ENCODE measurements around the gene SORCS2.

The SORCS2 gene

DNA sequence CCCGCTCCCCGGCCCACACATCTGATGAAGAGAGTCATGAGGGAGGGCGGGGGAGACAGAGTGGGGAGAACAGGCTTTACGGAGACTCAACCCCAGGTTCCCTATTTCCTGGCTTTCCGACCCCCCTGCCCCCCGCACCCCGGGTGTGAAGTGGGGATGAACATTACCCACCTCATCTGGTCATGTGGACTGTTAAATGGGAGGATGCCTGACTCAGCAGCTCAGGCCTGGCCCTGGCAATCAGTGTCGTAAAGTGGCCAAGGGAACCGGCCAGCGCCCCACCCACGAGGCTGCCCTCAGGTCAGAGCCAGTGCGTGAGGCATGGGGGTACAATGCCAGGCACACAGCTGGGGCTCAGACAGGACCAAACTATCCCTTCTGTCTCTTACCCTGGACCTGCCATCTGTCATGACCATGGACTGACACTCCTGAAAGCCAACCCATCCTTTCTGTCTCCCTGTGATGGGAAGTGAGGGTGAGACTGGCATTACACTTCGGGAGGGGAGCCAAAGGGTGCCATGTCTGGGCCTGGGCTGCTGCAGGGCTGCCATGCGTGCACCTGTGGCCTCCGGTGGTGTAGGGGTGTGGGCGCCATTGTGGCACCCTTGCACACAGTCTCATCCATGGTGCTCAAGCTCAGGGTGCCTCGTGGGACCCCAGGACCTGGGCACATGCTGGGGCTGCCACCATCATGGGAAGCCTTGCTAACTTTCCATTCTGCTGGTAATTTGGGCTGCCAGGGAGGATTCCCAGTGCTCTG is 348.5 kb downstream of the SORCS2 start:
- DNase-seq: no peak

DNA sequence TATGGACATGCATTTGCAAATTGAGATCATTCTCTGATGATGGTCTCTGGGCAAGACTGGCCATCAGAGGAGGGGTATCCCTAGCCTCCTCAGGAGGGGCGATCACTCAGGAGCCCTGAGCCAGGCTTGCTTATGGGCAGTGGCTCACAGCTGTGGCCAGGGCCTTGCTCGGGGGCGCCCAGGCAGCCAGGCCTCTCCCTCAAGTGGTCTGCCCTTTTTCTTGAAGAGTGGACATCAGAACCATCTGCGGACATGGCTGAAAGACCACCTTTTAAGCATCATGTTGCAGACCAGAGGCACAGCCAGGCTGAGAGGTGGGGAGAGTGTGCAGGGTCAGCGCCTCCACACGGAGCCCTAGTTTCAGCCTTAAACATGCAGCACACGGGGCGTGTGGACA is 349.1 kb downstream of the SORCS2 start:
- DNase-seq: no peak

DNA sequence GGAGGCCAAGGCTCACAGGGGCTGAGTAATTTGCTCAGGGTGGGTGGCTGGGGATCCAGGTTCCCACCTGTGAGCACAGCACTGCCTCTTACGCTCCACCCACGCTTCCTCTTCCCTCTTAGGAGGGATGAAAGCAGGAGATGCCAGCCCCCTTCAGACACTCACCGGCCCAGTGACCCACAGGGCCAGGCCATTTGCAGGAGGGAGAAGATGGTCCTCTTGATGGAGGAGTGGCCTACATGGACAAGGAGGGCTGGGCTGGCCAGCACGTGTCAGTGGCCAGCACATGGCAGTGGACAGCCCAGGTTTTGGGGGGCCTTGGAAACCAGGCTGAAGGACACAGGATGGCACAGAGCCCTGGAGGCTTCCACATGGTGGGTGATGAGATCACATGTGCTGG is 350.4 kb downstream of the SORCS2 start:
- DNase-seq: no peak

- no peak for DNase-seq
Observed at GRCh38 chr4:7546152-7546808, 353.9 kb downstream of the SORCS2 start.

DNA sequence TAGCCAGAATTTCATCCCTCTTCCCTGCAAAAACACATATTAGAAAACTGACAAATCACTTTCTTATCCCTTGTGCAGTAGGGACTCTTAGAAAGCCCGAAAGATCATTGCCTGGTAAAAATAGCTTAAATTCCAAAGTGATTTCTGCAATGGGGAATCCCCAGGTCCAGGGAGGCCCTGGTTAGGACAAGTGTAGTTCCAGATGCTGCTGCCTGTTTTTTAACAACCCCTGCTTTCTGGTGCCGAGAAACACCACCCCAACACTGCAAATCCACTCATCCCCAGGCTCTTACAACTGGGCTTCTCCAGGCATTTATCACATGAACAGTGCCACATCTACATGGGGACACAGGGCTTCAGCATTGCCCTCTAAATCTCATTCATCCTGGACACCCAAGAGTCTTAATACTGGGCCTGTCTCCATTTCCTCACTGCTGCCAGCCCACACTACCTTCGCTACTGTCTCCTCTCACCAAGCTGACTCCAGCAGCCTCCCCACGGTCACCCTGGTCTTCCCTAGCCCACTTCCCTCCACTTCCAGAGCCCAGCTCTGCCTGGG is 354.6 kb downstream of the SORCS2 start:
- DNase-seq: no peak

- no peak for DNase-seq
Observed at GRCh38 chr4:7547368-7548040, 355.2 kb downstream of the SORCS2 start.

- DNase-seq: no peak
Observed at GRCh38 chr4:7549866-7550265, 357.5 kb downstream of the SORCS2 start.

- DNase-seq: no peak
Observed at GRCh38 chr4:7552466-7552865, 360.1 kb downstream of the SORCS2 start.

GRCh38 chr4:7553280-7553679 is 360.9 kb downstream of the SORCS2 start:
- no peak for DNase-seq

DNA sequence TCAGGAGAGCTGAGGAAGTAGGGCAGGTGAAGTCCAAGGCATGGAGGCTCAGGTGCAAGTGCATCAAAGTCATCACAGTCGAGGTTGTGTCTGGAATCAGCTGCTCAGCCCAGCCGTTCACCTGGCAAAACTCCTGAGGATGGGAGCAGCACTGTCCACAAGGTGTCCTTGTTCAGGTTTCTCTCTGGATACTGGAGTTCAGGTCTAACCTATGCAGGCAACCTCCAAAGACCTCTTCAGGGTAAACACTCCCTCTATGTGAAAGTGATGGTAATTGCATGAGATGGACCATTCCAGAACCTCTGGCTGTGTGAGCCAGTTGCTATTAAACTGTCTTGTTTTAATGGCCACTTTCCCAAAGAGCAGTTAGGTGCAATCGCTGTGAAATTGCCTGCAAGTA is 362.6 kb downstream of the SORCS2 start:
- no peak for DNase-seq

GRCh38 chr4:7556558-7556957 is 364.2 kb downstream of the SORCS2 start:
- no peak for DNase-seq

GRCh38 chr4:7557456-7557855 is 365.1 kb downstream of the SORCS2 start:
- DNase-seq: no peak

GRCh38 chr4:7558436-7558835 is 366.1 kb downstream of the SORCS2 start:
- DNase-seq: no peak

GRCh38 chr4:7559316-7559715 is 367.0 kb downstream of the SORCS2 start:
- DNase-seq: no peak

- DNase-seq: no peak
Observed at GRCh38 chr4:7559741-7560395, 367.5 kb downstream of the SORCS2 start.

- no peak for DNase-seq
Observed at GRCh38 chr4:7561557-7561956, 369.2 kb downstream of the SORCS2 start.

- DNase-seq: no peak
Observed at GRCh38 chr4:7564242-7564641, 371.9 kb downstream of the SORCS2 start.

- DNase-seq: no peak
Observed at GRCh38 chr4:7565483-7565882, 373.1 kb downstream of the SORCS2 start.

GRCh38 chr4:7569810-7570783 is 377.8 kb downstream of the SORCS2 start:
- no peak for DNase-seq

- no peak for DNase-seq
Observed at GRCh38 chr4:7571001-7571400, 378.7 kb downstream of the SORCS2 start.

- no peak for DNase-seq
Observed at GRCh38 chr4:7571701-7572100, 379.4 kb downstream of the SORCS2 start.

- DNase-seq: no peak
Observed at GRCh38 chr4:7572894-7573293, 380.6 kb downstream of the SORCS2 start.
